ENCODE measurements around the gene KCNE4.

KCNE4 gene

DNA sequence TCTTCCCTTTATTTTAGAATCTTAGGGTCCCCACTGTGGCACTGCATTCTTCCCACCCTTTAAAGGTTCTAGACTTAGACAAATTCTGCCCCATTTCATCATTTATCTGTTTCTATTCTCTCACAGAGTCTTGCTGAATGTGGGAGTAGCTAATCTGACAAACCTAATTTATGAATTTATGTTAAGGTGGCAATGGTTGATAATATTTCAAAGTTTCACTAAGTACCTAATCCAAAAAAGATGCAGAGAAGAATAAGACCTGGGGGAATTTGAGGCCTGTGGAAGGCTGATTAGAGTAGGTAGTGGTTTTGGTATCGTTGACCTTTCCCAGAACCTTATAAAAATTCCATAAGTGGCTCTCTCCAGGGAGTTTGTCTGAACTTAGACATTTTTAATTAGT lies 18.0 kb downstream of the KCNE4 start:
- no peaks in the 10 kb centered on the region for H3K27me3 ChIP-seq (ENCODE audit: insufficient read depth, low read length, poor library complexity, severe bottlenecking)
- no peak overlapping the region for H3K9ac ChIP-seq (ENCODE audit: low read depth, low read length, poor library complexity, severe bottlenecking)
- no peak for TF ChIP-seq EZH2phosphoT487 (IDR thresholded peaks at IDR 0.05; ENCODE audit: borderline replicate concordance)
- TF ChIP-seq, protein P1, sequence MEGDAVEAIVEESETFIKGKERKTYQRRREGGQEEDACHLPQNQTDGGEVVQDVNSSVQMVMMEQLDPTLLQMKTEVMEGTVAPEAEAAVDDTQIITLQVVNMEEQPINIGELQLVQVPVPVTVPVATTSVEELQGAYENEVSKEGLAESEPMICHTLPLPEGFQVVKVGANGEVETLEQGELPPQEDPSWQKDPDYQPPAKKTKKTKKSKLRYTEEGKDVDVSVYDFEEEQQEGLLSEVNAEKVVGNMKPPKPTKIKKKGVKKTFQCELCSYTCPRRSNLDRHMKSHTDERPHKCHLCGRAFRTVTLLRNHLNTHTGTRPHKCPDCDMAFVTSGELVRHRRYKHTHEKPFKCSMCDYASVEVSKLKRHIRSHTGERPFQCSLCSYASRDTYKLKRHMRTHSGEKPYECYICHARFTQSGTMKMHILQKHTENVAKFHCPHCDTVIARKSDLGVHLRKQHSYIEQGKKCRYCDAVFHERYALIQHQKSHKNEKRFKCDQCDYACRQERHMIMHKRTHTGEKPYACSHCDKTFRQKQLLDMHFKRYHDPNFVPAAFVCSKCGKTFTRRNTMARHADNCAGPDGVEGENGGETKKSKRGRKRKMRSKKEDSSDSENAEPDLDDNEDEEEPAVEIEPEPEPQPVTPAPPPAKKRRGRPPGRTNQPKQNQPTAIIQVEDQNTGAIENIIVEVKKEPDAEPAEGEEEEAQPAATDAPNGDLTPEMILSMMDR (conservative IDR thresholded peaks at IDR 0.05; ENCODE audit: low read length), result no peak
- H2AFZ ChIP-seq (ENCODE audit: low read length), result no peak overlapping the region
- H3F3A ChIP-seq (ENCODE audit: low read depth), result no peaks in the 10 kb centered on the region
- H3K9me3 ChIP-seq (ENCODE audit: insufficient read depth, low read depth, low read length), result no peaks in the 10 kb centered on the region
- H3K4me2 ChIP-seq (ENCODE audit: low read depth, low read length, poor library complexity, severe bottlenecking), result no peak overlapping the region
- no peaks in the 10 kb centered on the region for H3K36me3 ChIP-seq (ENCODE audit: insufficient read depth, low read length)
- H3K79me2 ChIP-seq (ENCODE audit: insufficient read depth, low read length), result no peaks in the 10 kb centered on the region
- H3K4me1 ChIP-seq (ENCODE audit: insufficient read depth, low read length, poor library complexity, severe bottlenecking), result no peaks in the 10 kb centered on the region
- no peaks in the 10 kb centered on the region for H3K9me2 ChIP-seq (replicated peaks; ENCODE audit: low read depth, low read length)
- no peaks in the 10 kb centered on the region for H4K20me1 ChIP-seq (ENCODE audit: insufficient read depth, low read length, poor library complexity, severe bottlenecking)
- no peak overlapping the region for H3K4me3 ChIP-seq (ENCODE audit: low read length, poor library complexity, severe bottlenecking)

DNA sequence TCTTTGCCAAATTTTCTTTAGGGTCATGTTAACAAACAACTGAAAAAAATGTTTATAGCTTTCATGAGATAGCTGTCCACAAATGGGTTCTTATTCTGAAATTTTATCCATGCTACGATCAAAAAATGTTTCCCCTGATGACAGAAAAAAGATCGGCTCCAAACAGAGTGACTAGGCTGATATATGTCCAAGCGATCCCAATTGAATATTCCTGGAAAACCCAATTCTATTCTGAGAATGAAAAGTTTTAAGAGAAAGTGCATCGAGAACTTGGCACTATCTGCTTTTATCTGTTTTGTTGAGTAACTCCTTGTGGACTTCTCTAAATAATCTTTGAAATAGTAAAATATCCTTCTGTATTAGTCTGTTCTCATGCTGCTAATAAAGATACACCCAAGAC lies 19.1 kb downstream of the KCNE4 start:
- Histone ChIP-seq H3K79me2 (ENCODE audit: insufficient read depth, low read length) (no peaks in the 10 kb centered on the region), H3K36me3 (ENCODE audit: insufficient read depth, low read length) (no peaks in the 10 kb centered on the region), H3K9me3 (ENCODE audit: insufficient read depth, low read depth, low read length) (no peaks in the 10 kb centered on the region), H4K20me1 (ENCODE audit: insufficient read depth, low read length, poor library complexity, severe bottlenecking) (no peaks in the 10 kb centered on the region), H3K27me3 (ENCODE audit: insufficient read depth, low read length, poor library complexity, severe bottlenecking) (no peaks in the 10 kb centered on the region), H3K4me3 (ENCODE audit: low read length, poor library complexity, severe bottlenecking) (no peak overlapping the region), H3K4me2 (ENCODE audit: low read depth, low read length, poor library complexity, severe bottlenecking) (no peak overlapping the region), H2AFZ (ENCODE audit: low read length) (no peak overlapping the region), H3K4me1 (ENCODE audit: insufficient read depth, low read length, poor library complexity, severe bottlenecking) (no peaks in the 10 kb centered on the region), H3K9me2 (replicated peaks; ENCODE audit: low read depth, low read length) (no peaks in the 10 kb centered on the region), H3F3A (ENCODE audit: low read depth) (no peaks in the 10 kb centered on the region), H3K9ac (ENCODE audit: low read depth, low read length, poor library complexity, severe bottlenecking) (no peak overlapping the region)
- TF ChIP-seq, protein P1 (conservative IDR thresholded peaks at IDR 0.05; ENCODE audit: low read length), result no peak
- TF ChIP-seq EZH2phosphoT487 (IDR thresholded peaks at IDR 0.05; ENCODE audit: borderline replicate concordance), result no peak

DNA sequence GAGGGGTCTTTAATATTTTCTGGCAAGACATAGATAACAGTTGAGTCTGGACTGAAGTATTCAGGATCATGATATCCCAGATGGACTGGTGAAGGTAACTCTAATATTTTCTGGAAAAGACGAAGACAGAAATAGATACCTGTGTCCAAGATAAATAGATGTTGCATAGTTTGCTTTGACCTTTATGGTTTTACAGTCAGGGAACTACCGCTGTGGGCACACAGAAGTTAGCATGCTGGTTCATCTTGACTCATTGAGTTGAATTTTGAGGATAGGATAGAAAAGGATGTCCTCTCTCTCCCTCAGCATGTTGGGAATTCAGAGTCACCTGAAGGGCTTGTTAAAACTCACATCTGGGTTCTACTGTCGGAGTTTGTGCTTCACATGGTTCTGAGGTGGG lies 20.8 kb downstream of the KCNE4 start:
- H3K9me3 ChIP-seq (ENCODE audit: insufficient read depth, low read depth, low read length), result no peaks in the 10 kb centered on the region
- H3K4me3 ChIP-seq (ENCODE audit: low read length, poor library complexity, severe bottlenecking), result no peak overlapping the region
- no peaks in the 10 kb centered on the region for H3K4me1 ChIP-seq (ENCODE audit: insufficient read depth, low read length, poor library complexity, severe bottlenecking)
- H3K27me3 ChIP-seq (ENCODE audit: insufficient read depth, low read length, poor library complexity, severe bottlenecking), result no peaks in the 10 kb centered on the region
- H3F3A ChIP-seq (ENCODE audit: low read depth), result no peaks in the 10 kb centered on the region
- no peaks in the 10 kb centered on the region for H3K36me3 ChIP-seq (ENCODE audit: insufficient read depth, low read length)
- no peak overlapping the region for H2AFZ ChIP-seq (ENCODE audit: low read length)
- TF ChIP-seq, protein P1 (conservative IDR thresholded peaks at IDR 0.05; ENCODE audit: low read length), result no peak
- no peak for TF ChIP-seq EZH2phosphoT487 (IDR thresholded peaks at IDR 0.05; ENCODE audit: borderline replicate concordance)
- H4K20me1 ChIP-seq (ENCODE audit: insufficient read depth, low read length, poor library complexity, severe bottlenecking), result no peaks in the 10 kb centered on the region
- no peaks in the 10 kb centered on the region for H3K9me2 ChIP-seq (replicated peaks; ENCODE audit: low read depth, low read length)
- no peaks in the 10 kb centered on the region for H3K79me2 ChIP-seq (ENCODE audit: insufficient read depth, low read length)
- H3K9ac ChIP-seq (ENCODE audit: low read depth, low read length, poor library complexity, severe bottlenecking), result no peak overlapping the region
- no peak overlapping the region for H3K4me2 ChIP-seq (ENCODE audit: low read depth, low read length, poor library complexity, severe bottlenecking)
